Endodermal cell (in vitro differentiated cells): ENCODE measurements around the gene OR52J3. TPM values are rescaled to one million over a fixed set of nuclear protein-coding genes. Genes with fewer than 3 reads are reported as not detected.

Experiments
- DNase-seq: peaks from one replicate; pipeline ENCODE4 v3.0.0-alpha.2; 2017
- H3K27ac ChIP-seq: 2 replicates; pipeline ENCODE4 v1.5.1; 2013; ENCODE audit warnings: mild to moderate bottlenecking, low read depth, low read length, moderate library complexity
- H3K27me3 ChIP-seq: 2 replicates; pipeline ENCODE4 v1.6.1; 2013; ENCODE audit warnings: mild to moderate bottlenecking, low read length, moderate library complexity; ENCODE audit not compliant: insufficient read depth, control insufficient read depth, poor library complexity, severe bottlenecking
- H3K36me3 ChIP-seq: 2 replicates; pipeline ENCODE4 v1.7.0; 2013; ENCODE audit warnings: mild to moderate bottlenecking, low read length, moderate library complexity; ENCODE audit not compliant: control insufficient read depth, insufficient read depth
- H3K4me1 ChIP-seq: one replicate; pipeline ENCODE4 v1.7.0; 2013; ENCODE audit warnings: low read length; ENCODE audit not compliant: control insufficient read depth, insufficient read depth
- H3K4me3 ChIP-seq: 2 replicates; pipeline ENCODE4 v1.5.1; 2013; ENCODE audit warnings: mild to moderate bottlenecking, low read length, moderate library complexity
- H3K9ac ChIP-seq: 2 replicates; pipeline ENCODE4 v1.6.1; 2013; ENCODE audit warnings: mild to moderate bottlenecking, low read length, moderate library complexity; ENCODE audit not compliant: poor library complexity, severe bottlenecking; ENCODE audit errors: extremely low read depth
- H3K9me3 ChIP-seq: 2 replicates; pipeline ENCODE4 v1.6.1; 2013; ENCODE audit warnings: mild to moderate bottlenecking, low read length, moderate library complexity; ENCODE audit not compliant: control insufficient read depth
- H3K27ac Mint-ChIP-seq: 2 replicates; pipeline ENCODE4 v1.8.0; 2020; ENCODE audit warnings: mixed read lengths
- H3K27me3 Mint-ChIP-seq: 2 replicates; pipeline ENCODE4 v1.8.0; 2021; ENCODE audit warnings: mild to moderate bottlenecking, mixed read lengths; ENCODE audit not compliant: insufficient read depth
- H3K36me3 Mint-ChIP-seq: 2 replicates; pipeline ENCODE4 v1.8.0; 2020; ENCODE audit warnings: low read depth, mixed read lengths
- H3K4me1 Mint-ChIP-seq: 2 replicates; pipeline ENCODE4 v1.8.0; 2020; ENCODE audit warnings: mixed read lengths
- H3K4me3 Mint-ChIP-seq: 2 replicates; pipeline ENCODE4 v1.8.0; 2020; ENCODE audit warnings: mild to moderate bottlenecking, moderate library complexity, mixed read lengths
- H3K9me3 Mint-ChIP-seq: 2 replicates; pipeline ENCODE4 v1.8.0; 2020; ENCODE audit warnings: mild to moderate bottlenecking, mixed read lengths
- CTCF ChIP-seq: fragments of 200-600 bp; sonication (generic); conservative IDR thresholded peaks from 2 replicates; pipeline ENCODE4 v1.5.0; 2021; ENCODE audit warnings: antibody characterized with exemption, mild to moderate bottlenecking
- WGBS, 2 experiments: methylation state at CpG; one replicate each; pipeline versions ENCODE4 v1.1.5 to v1.1.7; 2013; ENCODE audit warnings: missing lambda C conversion rate in 2 of 2, mixed read lengths in 1 of 2; ENCODE audit not compliant: insufficient coverage in 1 of 2, insufficient read length in 1 of 2; 5-methylcytosine and 5-hydroxymethylcytosine counted together
- total RNA-seq, 2 donors: library from RNA; stranded (reverse); fragmentation: NEBNext Ultra II Directional in 1 of 2; extraction: Animal tissue kit (Norgen Biotek cat#: 25700) in 1 of 2; gene quantifications; 2 replicates in 1 of 2; 3 replicates in 1 of 2; pipeline ENCODE4 v1.2.1, GENCODE V29; 2021

Gene OR52J3
- total RNA-seq, 2 donors from 2014 or later, result not detected

- no peak overlapping the region for H3K27ac ChIP-seq
- no peaks in the 10 kb centered on the region for H3K27me3 ChIP-seq
- no peak for TF ChIP-seq CTCF
- no peaks in the 10 kb centered on the region for H3K36me3 ChIP-seq
- Mint-ChIP-seq H3K36me3 (no peaks in the 10 kb centered on the region), H3K4me1 (no peaks in the 10 kb centered on the region), H3K27ac (no peak overlapping the region), H3K4me3 (no peak overlapping the region), H3K27me3 (no peaks in the 10 kb centered on the region), H3K9me3 (no peaks in the 10 kb centered on the region)
- 83 to 100% methylated on average over 2 of the region's 2 CpGs for WGBS, 2 experiments
- H3K9me3 ChIP-seq, result no peaks in the 10 kb centered on the region
- no peak overlapping the region for H3K4me3 ChIP-seq
- H3K4me1 ChIP-seq, result no peaks in the 10 kb centered on the region
- no peak overlapping the region for H3K9ac ChIP-seq
- DNase-seq, result no peak
Observed at GRCh38 chr11:5036669-5037068, 9.7 kb upstream of the OR52J3 start.

GRCh38 chr11:5037926-5038325 lies 8.4 kb upstream of the OR52J3 start:
- no peaks in the 10 kb centered on the region for H3K9me3 ChIP-seq
- Mint-ChIP-seq H3K4me1 (no peaks in the 10 kb centered on the region), H3K27ac (no peak overlapping the region), H3K27me3 (no peaks in the 10 kb centered on the region), H3K9me3 (no peaks in the 10 kb centered on the region), H3K4me3 (no peak overlapping the region), H3K36me3 (no peaks in the 10 kb centered on the region)
- H3K27me3 ChIP-seq, result no peaks in the 10 kb centered on the region
- H3K36me3 ChIP-seq, result no peaks in the 10 kb centered on the region
- H3K9ac ChIP-seq, result no peak overlapping the region
- H3K27ac ChIP-seq, result no peak overlapping the region
- no peak for DNase-seq
- no peak for TF ChIP-seq CTCF
- H3K4me3 ChIP-seq, result no peak overlapping the region
- 83 to 85% methylated on average over 2 of the region's 2 CpGs for WGBS, 2 experiments
- no peaks in the 10 kb centered on the region for H3K4me1 ChIP-seq

- H3K9me3 Mint-ChIP-seq, result no peaks in the 10 kb centered on the region
- no peak overlapping the region for H3K27ac ChIP-seq
- H3K9ac ChIP-seq, result no peak overlapping the region
- H3K4me3 ChIP-seq, result no peak overlapping the region
- TF ChIP-seq CTCF, result no peak
- no peak for DNase-seq
- no peaks in the 10 kb centered on the region for H3K9me3 ChIP-seq
- H3K36me3 ChIP-seq, result no peaks in the 10 kb centered on the region
- WGBS, 2 experiments, result 83 to 100% methylated on average over 1 of the region's 1 CpG
- H3K4me1 Mint-ChIP-seq, result no peaks in the 10 kb centered on the region
- no peaks in the 10 kb centered on the region for H3K4me1 ChIP-seq
- H3K36me3 Mint-ChIP-seq, result no peaks in the 10 kb centered on the region
- no peaks in the 10 kb centered on the region for H3K27me3 ChIP-seq
- H3K4me3 Mint-ChIP-seq, result no peak overlapping the region
- no peaks in the 10 kb centered on the region for H3K27me3 Mint-ChIP-seq
- H3K27ac Mint-ChIP-seq, result no peak overlapping the region
Observed at GRCh38 chr11:5038341-5038740, 8.0 kb upstream of the OR52J3 start.
